D341Med (cell line): ENCODE data around the gene ASPHD2.
A peak's percentile ranks its signal among the peaks of the same experiment; 100 is the strongest.

Experiments
- DNase-seq: peaks from one replicate; pipeline ENCODE4 v3.0.0; 2012; ENCODE audit warnings: low spot score

Gene ASPHD2

GRCh38 chr22:26476705-26477340, 47.8 kb downstream of the ASPHD2 start:
- no peak for DNase-seq

GRCh38 chr22:26477341-26477731, 48.3 kb downstream of the ASPHD2 start:
- DNase-seq: no peak

GRCh38 chr22:26479043-26479791, 50.2 kb downstream of the ASPHD2 start:
- DNase-seq: no peak

GRCh38 chr22:26479792-26480610, 50.9 kb downstream of the ASPHD2 start:
- no peak for DNase-seq

- DNase-seq: no peak
Measured at GRCh38 chr22:26480611-26480932, 51.5 kb downstream of the ASPHD2 start.

- no peak for DNase-seq
Measured at GRCh38 chr22:26481112-26481693, 52.1 kb downstream of the ASPHD2 start.

GRCh38 chr22:26481694-26482093, 52.6 kb downstream of the ASPHD2 start:
- no peak for DNase-seq

- no peak for DNase-seq
Measured at GRCh38 chr22:26482161-26482560, 53.1 kb downstream of the ASPHD2 start.

GRCh38 chr22:26483043-26483438, 54.0 kb downstream of the ASPHD2 start:
- DNase-seq: no peak

GRCh38 chr22:26483439-26484359, 54.6 kb downstream of the ASPHD2 start, which contains the start of the genes HPS4 and SRRD:
Gene HPS4, minus strand, starts transcription at chr22:26483783. Its CDS starts 2,021 bp downstream, at chr22:26481762.
Gene SRRD, plus strand, starts transcription at chr22:26483877. Its CDS starts 14 bp downstream, at chr22:26483891.
- DNase-seq: peak; percentile 98

GRCh38 chr22:26484360-26484706, 55.3 kb downstream of the ASPHD2 start:
- no peak for DNase-seq

GRCh38 chr22:26485013-26485412, 56.0 kb downstream of the ASPHD2 start:
- DNase-seq: no peak

GRCh38 chr22:26485806-26486390, 56.8 kb downstream of the ASPHD2 start:
- DNase-seq: no peak

GRCh38 chr22:26486394-26486793, 57.3 kb downstream of the ASPHD2 start:
- DNase-seq: no peak

GRCh38 chr22:26487996-26488395, 58.9 kb downstream of the ASPHD2 start:
- DNase-seq: no peak

GRCh38 chr22:26489447-26490036, 60.5 kb downstream of the ASPHD2 start:
- no peak for DNase-seq

- DNase-seq: no peak
Measured at GRCh38 chr22:26492220-26492619, 63.2 kb downstream of the ASPHD2 start.

GRCh38 chr22:26494506-26494905, 65.4 kb downstream of the ASPHD2 start:
- DNase-seq: no peak
